Measurements from ENCODE around the gene SH2D3C. TPM values are rescaled to one million over a fixed set of nuclear protein-coding genes. Genes with fewer than 3 reads are reported as not detected.
A peak's percentile ranks its signal among the peaks of the same experiment; 100 is the strongest.

Gene SH2D3C
- total and polyA plus RNA-seq, 2 of the 4 experiments (the other 2 are of a cell fraction): under 0.01 to 0.24 TPM

- Histone ChIP-seq H2AK9ac (replicated peaks; ENCODE audit: low read depth, low read length, poor library complexity) (no peak within 1 kb of the TSS), H2AFZ (replicated peaks; ENCODE audit: low read length, poor library complexity) (no peak within 1 kb of the TSS), H2BK15ac (ENCODE audit: low read depth, low read length) (no peak within 1 kb of the TSS), H3K18ac (ENCODE audit: low read depth, low read length) (no peak within 1 kb of the TSS), H3K9me1 (ENCODE audit: insufficient read depth, low read length) (no peaks in the 10 kb centered on the region), H4K20me1 (ENCODE audit: insufficient read depth, low read length) (no peaks in the 10 kb centered on the region), H3K4ac (ENCODE audit: low read depth, low read length) (no peak within 1 kb of the TSS), H3K27ac (ENCODE audit: insufficient read depth, low read length) (no peak within 1 kb of the TSS), H3K9ac (ENCODE audit: low read depth, low read length) (no peak within 1 kb of the TSS), H3K79me1 (ENCODE audit: low read depth in 1 of 2, low read length in 2 of 2) (no peaks in the 10 kb centered on the region), H2BK120ac (ENCODE audit: low read depth, low read length) (no peak within 1 kb of the TSS), H2AK5ac (ENCODE audit: low read depth, low read length) (no peak within 1 kb of the TSS; the same call in 1 of the 2 replicates), H2BK20ac (ENCODE audit: low read depth, low read length) (no peak within 1 kb of the TSS), H4K8ac (ENCODE audit: low read depth in 2 of 2, low read length in 2 of 2) (no peak within 1 kb of the TSS), H3K36me3 (ENCODE audit: control insufficient read depth, insufficient read depth, low read length) (no peaks in the 10 kb centered on the region), H3K56ac (ENCODE audit: extremely low read depth, insufficient read depth, low read length) (no peak within 1 kb of the TSS), H3K23ac (ENCODE audit: low read depth, low read length) (no peak within 1 kb of the TSS), H3K14ac (replicated peaks; ENCODE audit: low read depth, low read length) (no peak within 1 kb of the TSS), H3K4me2 (ENCODE audit: low read depth, low read length) (no peak within 1 kb of the TSS), H2BK5ac (ENCODE audit: low read depth, low read length, poor library complexity, severe bottlenecking) (no peak within 1 kb of the TSS), H3K9me3 (ENCODE audit: control insufficient read depth, insufficient read depth, low read length) (no peaks in the 10 kb centered on the region), H3K4me3 (ENCODE audit: insufficient read depth, low read depth, low read length) (no peak within 1 kb of the TSS), H4K91ac (ENCODE audit: insufficient read depth, low read depth, low read length) (no peak within 1 kb of the TSS), H3K4me1 (ENCODE audit: control insufficient read depth, insufficient read depth, low read length) (no peaks in the 10 kb centered on the region), H4K5ac (ENCODE audit: low read depth, low read length) (no peak within 1 kb of the TSS), H3K27me3 (ENCODE audit: control insufficient read depth, insufficient read depth, low read length) (no peaks in the 10 kb centered on the region; the same call in 1 of the 2 replicates)
- CTCF ChIA-PET: no interaction called here
- intact Hi-C loops (cut with micrococcal nuclease) (no loop called here), dilution Hi-C loops (cut with HindIII; ENCODE audit: low sequenced_read_pairs, unreplicated experiment) (no loop called here), in situ Hi-C loops (cut with MboI; ENCODE audit: low sequenced_read_pairs) (no loop called here)
- 71% methylated on average over 8 of the region's 11 CpGs; no CpG with 5 or more reads in 1 of the 2 experiments for WGBS, 2 experiments (ENCODE audit: extremely low coverage in 2 of 2, insufficient read length in 1 of 2)
- no peak for DNase-seq
- ATAC-seq (ENCODE audit: low read depth): peak; percentile 46; the same call in 1 of the 2 replicates
- POLR2A ChIA-PET (ENCODE audit: unreplicated experiment): no interaction called here
- no peak for TF ChIP-seq RCOR1 (IDR thresholded peaks at IDR 0.05; ENCODE audit: insufficient replicate concordance, low read length)
- BruUV-seq (replicated peaks): no TSS peak
Measured at GRCh38 chr9:127706836-127707241, 71.6 kb downstream of the SH2D3C start, which contains the start of gene CFAP157. Gene CFAP157 (plus strand): TSS chr9:127706988. CDS start chr9:127707032, 44 bp downstream.

All from IMR-90 (cell line).